Iris pigment epithelial cell (primary cell): ENCODE data around the gene SCAMP2.

Source experiments
- DNase-seq: peaks from one replicate; pipeline ENCODE4 v3.0.0-alpha.2; 2011; ENCODE audit warnings: low read depth

Gene SCAMP2

GRCh38 chr15:74837482-74838136, 35.6 kb downstream of the SCAMP2 start:
- DNase-seq: no peak

GRCh38 chr15:74836846-74837245, 36.3 kb downstream of the SCAMP2 start:
- DNase-seq: no peak

GRCh38 chr15:74835312-74835823, 37.8 kb downstream of the SCAMP2 start:
- peak; percentile 32 for DNase-seq

- no peak for DNase-seq
These were observed 39.6 kb downstream of the SCAMP2 start for GRCh38 chr15:74833376-74834107.

- no peak for DNase-seq
These were observed 40.3 kb downstream of the SCAMP2 start for GRCh38 chr15:74832826-74833225.

- DNase-seq: no peak
These were observed 41.2 kb downstream of the SCAMP2 start for GRCh38 chr15:74831813-74832495.

- no peak for DNase-seq
These were observed 42.3 kb downstream of the SCAMP2 start for GRCh38 chr15:74830868-74831267.

GRCh38 chr15:74829991-74830390, 43.2 kb downstream of the SCAMP2 start:
- no peak for DNase-seq

- DNase-seq: no peak
These were observed 43.7 kb downstream of the SCAMP2 start for GRCh38 chr15:74829486-74829885.

- DNase-seq: no peak
These were observed 44.3 kb downstream of the SCAMP2 start for GRCh38 chr15:74828835-74829234.

- no peak for DNase-seq
These were observed 45.6 kb downstream of the SCAMP2 start for GRCh38 chr15:74827614-74828013.

- DNase-seq: no peak
These were observed 46.2 kb downstream of the SCAMP2 start for GRCh38 chr15:74826921-74827320.

- no peak for DNase-seq
These were observed 46.8 kb downstream of the SCAMP2 start, which contains the start of gene CPLX3 for GRCh38 chr15:74826364-74826819. CPLX3 (plus strand) TSS chr15:74826627; CDS start chr15:74826704, 77 bp downstream.

- no peak for DNase-seq
These were observed 47.3 kb downstream of the SCAMP2 start for GRCh38 chr15:74825866-74826265.

GRCh38 chr15:74824976-74825375, 48.2 kb downstream of the SCAMP2 start:
- DNase-seq: no peak

- no peak for DNase-seq
These were observed 49.8 kb downstream of the SCAMP2 start for GRCh38 chr15:74823324-74823723.

GRCh38 chr15:74822233-74822632, 50.9 kb downstream of the SCAMP2 start:
- DNase-seq: no peak

GRCh38 chr15:74821790-74822158, 51.4 kb downstream of the SCAMP2 start:
- DNase-seq: no peak

GRCh38 chr15:74821091-74821789, 51.9 kb downstream of the SCAMP2 start:
- no peak for DNase-seq

GRCh38 chr15:74820056-74820455, 53.1 kb downstream of the SCAMP2 start:
- no peak for DNase-seq

GRCh38 chr15:74817370-74817737, 55.8 kb downstream of the SCAMP2 start:
- DNase-seq: peak; percentile 20
